ENCODE data around the gene MGMT.

The MGMT gene

DNA sequence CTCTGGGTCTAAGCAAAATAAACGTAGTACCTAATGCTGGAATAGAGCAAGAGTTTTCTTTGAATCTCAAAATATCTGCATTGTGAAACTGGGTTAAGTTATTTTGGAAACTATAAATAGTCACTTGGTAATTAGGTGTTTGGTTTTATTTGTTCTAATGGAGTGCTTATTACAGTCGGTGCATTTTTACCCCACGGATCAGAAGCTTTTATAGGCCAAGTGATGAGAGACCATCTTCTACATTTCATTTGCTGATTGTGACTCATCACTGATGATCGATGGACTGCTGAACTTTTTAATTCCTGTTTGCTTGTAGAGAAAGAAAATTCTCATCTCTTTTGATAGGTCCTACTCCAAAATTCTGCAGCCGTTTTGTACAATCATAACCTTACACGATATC, 28.2 kb downstream of the MGMT start:
- H3K36me3 ChIP-seq (ENCODE audit: insufficient read depth, low read length) = peaks cover 41% of the 10 kb centered on the region
- H3K27ac ChIP-seq (ENCODE audit: low read depth, low read length, poor library complexity, severe bottlenecking) = no peak overlapping the region
- H2AFZ ChIP-seq (ENCODE audit: low read length) = no peak overlapping the region
- no peak overlapping the region for H3K4me3 ChIP-seq (ENCODE audit: low read depth, low read length, poor library complexity, severe bottlenecking)
- H3K4me1 ChIP-seq (ENCODE audit: insufficient read depth, low read length, severe bottlenecking) = no peaks in the 10 kb centered on the region
- no peak for TF ChIP-seq EZH2 (IDR thresholded peaks at IDR 0.05; ENCODE audit: borderline replicate concordance, low read length)
- TF ChIP-seq CTCF (IDR thresholded peaks at IDR 0.05; ENCODE audit: low read length) = no peak
- peaks cover 27% of the 10 kb centered on the region for H3K9me3 ChIP-seq (ENCODE audit: low read length)
- H3K27me3 ChIP-seq (ENCODE audit: insufficient read depth, low read length) = no peaks in the 10 kb centered on the region
- no peak overlapping the region for H3K9ac ChIP-seq (ENCODE audit: low read length)
- H3K79me2 ChIP-seq (ENCODE audit: insufficient read depth, low read length) = peaks cover 37% of the 10 kb centered on the region
- H4K20me1 ChIP-seq (ENCODE audit: insufficient read depth, low read length) = no peaks in the 10 kb centered on the region
- no peaks in the 10 kb centered on the region for H3F3A ChIP-seq (ENCODE audit: insufficient read depth, low read length)
- H3K9me2 ChIP-seq (ENCODE audit: low read depth, low read length) = no peaks in the 10 kb centered on the region
- H3K4me2 ChIP-seq (ENCODE audit: low read length) = no peak overlapping the region

DNA sequence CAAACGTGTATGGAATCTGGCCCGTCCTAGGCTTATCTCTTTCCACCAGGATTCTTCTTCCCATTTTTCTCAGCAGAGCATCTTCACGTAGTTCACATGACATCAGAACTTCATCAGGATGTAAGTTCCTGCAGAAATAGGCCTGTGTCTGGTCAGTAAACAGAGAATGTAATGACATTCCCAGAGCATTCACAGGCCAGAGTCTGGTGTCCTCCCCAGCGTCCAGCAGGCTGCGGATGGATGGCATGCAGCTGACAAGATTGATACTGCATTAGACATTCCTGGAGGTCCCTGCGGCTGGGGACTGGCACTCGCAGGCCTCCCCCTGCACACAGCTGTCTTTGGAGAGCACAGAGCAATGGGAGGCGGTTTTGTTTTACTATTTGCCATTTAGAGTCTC, 28.7 kb downstream of the MGMT start:
- Histone ChIP-seq H3K4me2 (ENCODE audit: low read length) (no peak overlapping the region), H4K20me1 (ENCODE audit: insufficient read depth, low read length) (no peaks in the 10 kb centered on the region), H3K36me3 (ENCODE audit: insufficient read depth, low read length) (peaks cover 42% of the 10 kb centered on the region), H3K27ac (ENCODE audit: low read depth, low read length, poor library complexity, severe bottlenecking) (no peak overlapping the region), H3K79me2 (ENCODE audit: insufficient read depth, low read length) (peaks cover 35% of the 10 kb centered on the region), H3K27me3 (ENCODE audit: insufficient read depth, low read length) (no peaks in the 10 kb centered on the region), H3F3A (ENCODE audit: insufficient read depth, low read length) (no peaks in the 10 kb centered on the region), H3K4me1 (ENCODE audit: insufficient read depth, low read length, severe bottlenecking) (peaks cover 3% of the 10 kb centered on the region), H3K9ac (ENCODE audit: low read length) (no peak overlapping the region), H2AFZ (ENCODE audit: low read length) (no peak overlapping the region), H3K9me2 (ENCODE audit: low read depth, low read length) (no peaks in the 10 kb centered on the region), H3K4me3 (ENCODE audit: low read depth, low read length, poor library complexity, severe bottlenecking) (no peak overlapping the region), H3K9me3 (ENCODE audit: low read length) (peaks cover 26% of the 10 kb centered on the region)
- TF ChIP-seq CTCF (IDR thresholded peaks at IDR 0.05; ENCODE audit: low read length) = no peak
- no peak for TF ChIP-seq EZH2 (IDR thresholded peaks at IDR 0.05; ENCODE audit: borderline replicate concordance, low read length)

- Histone ChIP-seq H3K4me3 (ENCODE audit: low read depth, low read length, poor library complexity, severe bottlenecking) (no peak overlapping the region), H3K36me3 (ENCODE audit: insufficient read depth, low read length) (peaks cover 44% of the 10 kb centered on the region), H3F3A (ENCODE audit: insufficient read depth, low read length) (no peaks in the 10 kb centered on the region), H4K20me1 (ENCODE audit: insufficient read depth, low read length) (no peaks in the 10 kb centered on the region), H3K9ac (ENCODE audit: low read length) (no peak overlapping the region), H3K27me3 (ENCODE audit: insufficient read depth, low read length) (no peaks in the 10 kb centered on the region), H3K9me2 (ENCODE audit: low read depth, low read length) (no peaks in the 10 kb centered on the region), H3K9me3 (ENCODE audit: low read length) (peaks cover 16% of the 10 kb centered on the region), H3K4me1 (ENCODE audit: insufficient read depth, low read length, severe bottlenecking) (peaks cover 16% of the 10 kb centered on the region), H2AFZ (ENCODE audit: low read length) (no peak overlapping the region), H3K27ac (ENCODE audit: low read depth, low read length, poor library complexity, severe bottlenecking) (no peak overlapping the region), H3K4me2 (ENCODE audit: low read length) (no peak overlapping the region), H3K79me2 (ENCODE audit: insufficient read depth, low read length) (peaks cover 25% of the 10 kb centered on the region)
- no peak for TF ChIP-seq CTCF (IDR thresholded peaks at IDR 0.05; ENCODE audit: low read length)
- TF ChIP-seq EZH2 (IDR thresholded peaks at IDR 0.05; ENCODE audit: borderline replicate concordance, low read length) = no peak
These were observed 30.0 kb downstream of the MGMT start for GRCh38 chr10:129497013-129497412.

All from OCI-LY1 (cell line).